MV-4-11 (cell line): ENCODE measurements around the gene PRPF6.

ENCODE experiments used
- DNase-seq: peaks from one replicate; lab custom pipeline; 2025; lab: John Stamatoyannopoulos, UW

The PRPF6 gene

GRCh38 chr20:63945921-63946920, 34.7 kb upstream of the PRPF6 start:
- DNase-seq, result no peak

- DNase-seq, result no peak
These were observed 33.8 kb upstream of the PRPF6 start for GRCh38 chr20:63946986-63947637.

GRCh38 chr20:63947638-63948456, 33.1 kb upstream of the PRPF6 start:
- no peak for DNase-seq

GRCh38 chr20:63950701-63951397, 30.1 kb upstream of the PRPF6 start:
- DNase-seq, result no peak

- DNase-seq, result no peak
These were observed 29.3 kb upstream of the PRPF6 start for GRCh38 chr20:63951398-63952209.

GRCh38 chr20:63952210-63952535, 28.8 kb upstream of the PRPF6 start:
- DNase-seq, result no peak

- no peak for DNase-seq
These were observed 28.2 kb upstream of the PRPF6 start for GRCh38 chr20:63952769-63953168.

- no peak for DNase-seq
These were observed 27.0 kb upstream of the PRPF6 start for GRCh38 chr20:63953764-63954429.

- peak; percentile 39 for DNase-seq
These were observed 25.6 kb upstream of the PRPF6 start for GRCh38 chr20:63955281-63955826.

- peak; percentile 77 for DNase-seq
These were observed 24.9 kb upstream of the PRPF6 start, which contains the start of gene UCKL1 for GRCh38 chr20:63955827-63956663. Gene UCKL1, minus strand, starts transcription at chr20:63956416. Its CDS starts 44 bp downstream, at chr20:63956372.

- no peak for DNase-seq
These were observed 24.3 kb upstream of the PRPF6 start for GRCh38 chr20:63956664-63957003.

- peak; percentile 34 for DNase-seq
These were observed 23.8 kb upstream of the PRPF6 start for GRCh38 chr20:63957004-63957689.

- no peak for DNase-seq
These were observed 23.1 kb upstream of the PRPF6 start for GRCh38 chr20:63957690-63958441.

- no peak for DNase-seq
These were observed 22.5 kb upstream of the PRPF6 start for GRCh38 chr20:63958471-63958870.

- no peak for DNase-seq
These were observed 21.8 kb upstream of the PRPF6 start for GRCh38 chr20:63958964-63959698.

- no peak for DNase-seq
These were observed 21.2 kb upstream of the PRPF6 start for GRCh38 chr20:63959699-63960075.
